HG03432 (cell line): ENCODE measurements around the gene RC3H2.

Experiments used
- ATAC-seq: cut with Tn5 transposase; IDR thresholded peaks from one replicate; pipeline ENCODE4 v1.9.1; 2021; ENCODE audit warnings: mild to moderate bottlenecking, moderate library complexity; ENCODE audit not compliant: unreplicated experiment

The RC3H2 gene

GRCh38 chr9:122807271-122807900, 97.8 kb downstream of the RC3H2 start:
- ATAC-seq, result no peak

GRCh38 chr9:122806661-122807060, 98.5 kb downstream of the RC3H2 start:
- no peak for ATAC-seq

- no peak for ATAC-seq
Measured at GRCh38 chr9:122800066-122801060, 104.8 kb downstream of the RC3H2 start, which contains the start of gene OR1K1. Gene OR1K1, plus strand, starts transcription at chr9:122800123. Its CDS starts 0 bp downstream, at chr9:122800123.

- ATAC-seq, result no peak
Measured at GRCh38 chr9:122797316-122798063, 107.7 kb downstream of the RC3H2 start.
